Motor neuron (in vitro differentiated cells): ENCODE results near the gene ITGBL1. TPM values are rescaled to one million over a fixed set of nuclear protein-coding genes. Genes with fewer than 3 reads are reported as not detected.
A peak's percentile ranks its signal among the peaks of the same experiment; 100 is the strongest.

Experiments
- ATAC-seq, 8 experiments: fragments of 200-7000 bp; cut with Tn5 transposase; replicated peaks in 6 of 8; 2 replicates each; pipeline ENCODE4 v1.8.0; 2021; ENCODE audit warnings: mild to moderate bottlenecking in 8 of 8, moderate library complexity in 8 of 8
- H3K27ac ChIP-seq, 2 donors: fragments of 250-450 bp; sonication (Bioruptor Pico); 2 replicates each; pipeline ENCODE4 v1.9.0; 2021; ENCODE audit warnings: antibody characterized with exemption in 2 of 2, mild to moderate bottlenecking in 2 of 2, moderate library complexity in 1 of 2
- H3K4me1 ChIP-seq, 2 donors: fragments of 250-450 bp; sonication (Bioruptor Pico); replicated peaks in 1 of 2; 2 replicates each; pipeline ENCODE4 v1.6.1; 2021; ENCODE audit warnings: antibody characterized with exemption in 2 of 2, mild to moderate bottlenecking in 2 of 2, moderate library complexity in 1 of 2
- H3K4me3 ChIP-seq, 5 donors: fragments of 250-450 bp; sonication (Bioruptor Pico); 2 replicates each; pipeline ENCODE4 v1.9.0; 2021; ENCODE audit warnings: antibody characterized with exemption in 5 of 5, mild to moderate bottlenecking in 5 of 5, moderate library complexity in 4 of 5
- WGBS, 10 experiments: fragments of 450-650 bp; shearing (Covaris generic); methylation state at CpG; one replicate each; pipeline ENCODE4 v1.0.0; 2022; 5-methylcytosine and 5-hydroxymethylcytosine counted together
- in situ Hi-C, 9 experiments: fragments of 400-800 bp; cut with MboI; loops; one replicate each; pipeline ENCODE4 v1.15.0; 2021; ENCODE audit warnings: low sequenced_read_pairs in 9 of 9, low pct_unique_long_range_greater_than_20kb in 2 of 9; ENCODE audit not compliant: unreplicated experiment in 9 of 9
- total RNA-seq, 8 experiments: library from RNA; unstranded; fragments of 300-600 nt; gene quantifications; 2 replicates each; pipeline versions ENCODE4 v1.2.3 to v1.2.4, GENCODE V29; 2022

The ITGBL1 gene
- total RNA-seq, 8 experiments from 2014 or later, result 3.2 to 187 (median 7.1) TPM; not detected in 4

GRCh38 chr13:101556676-101557123 lies 104.2 kb downstream of the ITGBL1 start:
- peak in 3 of 8 experiments; percentile 36 to 84 (median 83) for ATAC-seq
- no peak overlapping the region for H3K4me3 ChIP-seq
- in situ Hi-C loops, result no loop called here
- peaks cover 0 to 2% of the 10 kb centered on the region in 2 donors for H3K4me1 ChIP-seq
- WGBS, 10 experiments, result 11 to 100% (median 80%) methylated on average over 1 to 3 of the region's 3 CpGs
- H3K27ac ChIP-seq, result no peak overlapping the region

- Histone ChIP-seq H3K4me3 (no peak overlapping the region), H3K4me1 (peaks cover 0 to 9% of the 10 kb centered on the region in 2 donors), H3K27ac (no peak overlapping the region)
- 86 to 100% (median 100%) methylated on average over 1 of the region's 1 CpG; no CpG with 5 or more reads in 3 of the 10 experiments for WGBS, 10 experiments
- in situ Hi-C loops, result no loop called here
- no peak for ATAC-seq
These were observed 112.8 kb downstream of the ITGBL1 start for GRCh38 chr13:101565317-101565716.

GRCh38 chr13:101567841-101568240 lies 115.4 kb downstream of the ITGBL1 start:
- in situ Hi-C loops, result no loop called here
- 38 to 100% (median 92%) methylated on average over 1 to 4 of the region's 4 CpGs; no CpG with 5 or more reads in 1 of the 10 experiments for WGBS, 10 experiments
- no peak for ATAC-seq
- H3K4me3 ChIP-seq, result no peak overlapping the region
- peaks cover 0 to 9% of the 10 kb centered on the region in 2 donors for H3K4me1 ChIP-seq
- H3K27ac ChIP-seq, result no peak overlapping the region

GRCh38 chr13:101569807-101570206 lies 117.3 kb downstream of the ITGBL1 start:
- ATAC-seq, result no peak
- Histone ChIP-seq H3K4me3 (no peak overlapping the region), H3K27ac (no peak overlapping the region), H3K4me1 (peaks cover 0 to 8% of the 10 kb centered on the region in 2 donors)
- WGBS, 10 experiments, result 57 to 100% (median 82%) methylated on average over 1 of the region's 1 CpG; no CpG with 5 or more reads in 2 of the 10 experiments
- in situ Hi-C loops, result no loop called here

GRCh38 chr13:101570410-101570809 lies 117.9 kb downstream of the ITGBL1 start:
- in situ Hi-C loops, result no loop called here
- ATAC-seq, result no peak
- Histone ChIP-seq H3K27ac (no peak overlapping the region), H3K4me1 (peaks cover 0 to 2% of the 10 kb centered on the region in 2 donors), H3K4me3 (no peak overlapping the region)

- 42 to 84% (median 66%) methylated on average over 2 to 4 of the region's 5 CpGs; no CpG with 5 or more reads in 5 of the 10 experiments for WGBS, 10 experiments
- no peak for ATAC-seq
- Histone ChIP-seq H3K4me1 (peaks cover 0 to 13% of the 10 kb centered on the region in 2 donors), H3K4me3 (no peak overlapping the region), H3K27ac (no peak overlapping the region)
- in situ Hi-C loops, result no loop called here
These were observed 120.0 kb downstream of the ITGBL1 start for GRCh38 chr13:101572456-101572855.

GRCh38 chr13:101575581-101575980 lies 123.1 kb downstream of the ITGBL1 start:
- in situ Hi-C loops, result no loop called here
- no peak for ATAC-seq
- no peak overlapping the region for H3K27ac ChIP-seq

GRCh38 chr13:101576455-101576854 lies 124.0 kb downstream of the ITGBL1 start:
- 60 to 100% (median 84%) methylated on average over 1 to 4 of the region's 4 CpGs for WGBS, 10 experiments
- in situ Hi-C loops, result no loop called here
- no peak for ATAC-seq

More at GRCh38 chr13:101575581-101575980, 123.1 kb downstream of the ITGBL1 start:
- peaks cover 6 to 24% of the 10 kb centered on the region in 2 donors for H3K4me1 ChIP-seq
- no peak overlapping the region for H3K4me3 ChIP-seq

GRCh38 chr13:101576977-101577376 lies 124.5 kb downstream of the ITGBL1 start:
- peak in 3 of 8 experiments; percentile 27 to 57 (median 41) for ATAC-seq
- H3K4me1 ChIP-seq, result peaks cover 6 to 24% of the 10 kb centered on the region in 2 donors
- no peak overlapping the region for H3K4me3 ChIP-seq
- in situ Hi-C loops, result no loop called here
- no peak overlapping the region for H3K27ac ChIP-seq

More at GRCh38 chr13:101576455-101576854, 124.0 kb downstream of the ITGBL1 start:
- no peak overlapping the region for H3K4me3 ChIP-seq
- H3K27ac ChIP-seq, result no peak overlapping the region
- peaks cover 6 to 24% of the 10 kb centered on the region in 2 donors for H3K4me1 ChIP-seq

- ATAC-seq, result peak in 4 of 8 experiments; percentile 36 to 85 (median 57)
- in situ Hi-C loops, result no loop called here
- no peak overlapping the region for H3K27ac ChIP-seq
- 23 to 100% (median 33%) methylated on average over 1 to 4 of the region's 4 CpGs; no CpG with 5 or more reads in 1 of the 10 experiments for WGBS, 10 experiments
- peaks cover 6 to 24% of the 10 kb centered on the region in 2 donors for H3K4me1 ChIP-seq
- H3K4me3 ChIP-seq, result no peak overlapping the region
These were observed 126.9 kb downstream of the ITGBL1 start for GRCh38 chr13:101579281-101579802.

- Histone ChIP-seq H3K27ac (no peak overlapping the region), H3K4me3 (no peak overlapping the region), H3K4me1 (peaks cover 4 to 6% of the 10 kb centered on the region in 2 donors)
- no peak for ATAC-seq
- in situ Hi-C loops, result no loop called here
These were observed 131.9 kb downstream of the ITGBL1 start for GRCh38 chr13:101584331-101584730.

GRCh38 chr13:101590479-101590878 lies 138.0 kb downstream of the ITGBL1 start:
- no peak overlapping the region for H3K4me3 ChIP-seq
- in situ Hi-C loops, result no loop called here
- ATAC-seq, result peak in 1 of 8 experiments; percentile 39
- H3K27ac ChIP-seq, result no peak overlapping the region
- H3K4me1 ChIP-seq, result no peaks in the 10 kb centered on the region
- 33 to 100% (median 77%) methylated on average over 1 to 4 of the region's 4 CpGs; no CpG with 5 or more reads in 2 of the 10 experiments for WGBS, 10 experiments

GRCh38 chr13:101594936-101595335 lies 142.5 kb downstream of the ITGBL1 start:
- H3K27ac ChIP-seq, result no peak overlapping the region
- 84 to 100% (median 91%) methylated on average over 1 to 5 of the region's 5 CpGs; no CpG with 5 or more reads in 1 of the 10 experiments for WGBS, 10 experiments
- in situ Hi-C loops, result no loop called here

GRCh38 chr13:101596803-101597202 lies 144.3 kb downstream of the ITGBL1 start:
- in situ Hi-C loops, result no loop called here
- no peak for ATAC-seq
- Histone ChIP-seq H3K4me3 (no peak overlapping the region), H3K27ac (no peak overlapping the region), H3K4me1 (no peaks in the 10 kb centered on the region)
- WGBS, 10 experiments, result 76 to 100% (median 95%) methylated on average over 2 to 4 of the region's 4 CpGs; no CpG with 5 or more reads in 2 of the 10 experiments

More at GRCh38 chr13:101594936-101595335, 142.5 kb downstream of the ITGBL1 start:
- Histone ChIP-seq H3K4me1 (no peaks in the 10 kb centered on the region), H3K4me3 (no peak overlapping the region)
- no peak for ATAC-seq
